Ureter (tissue), 1 donor: ENCODE data around the gene PHKA2. TPM values are rescaled to one million over a fixed set of nuclear protein-coding genes. Genes with fewer than 3 reads are reported as not detected.

ENCODE experiments used
- DNase-seq: peaks from one replicate; pipeline ENCODE4 v3.0.0-alpha.2; 2020; ENCODE audit warnings: low spot score
- total RNA-seq: library from RNA; stranded (reverse); gene quantifications from one replicate; pipeline ENCODE4 v1.2.4, GENCODE V29; 2023
- donor health status: DM: yes; HTN: yes; CAD: no.

Gene PHKA2
- total RNA-seq, 1 donor from 2014 or later, result 26.3 TPM

GRCh38 chrX:18890724-18891547, 93.0 kb downstream of the PHKA2 start:
- DNase-seq, result no peak

- DNase-seq, result no peak
Measured at GRCh38 chrX:18890049-18890381, 93.9 kb downstream of the PHKA2 start.

GRCh38 chrX:18889346-18890048, 94.4 kb downstream of the PHKA2 start:
- DNase-seq, result no peak

- no peak for DNase-seq
Measured at GRCh38 chrX:18888281-18888680, 95.6 kb downstream of the PHKA2 start.

- no peak for DNase-seq
Measured at GRCh38 chrX:18887825-18888212, 96.1 kb downstream of the PHKA2 start.

- peak; percentile 77 for DNase-seq
Measured at GRCh38 chrX:18887177-18887824, 96.6 kb downstream of the PHKA2 start.

GRCh38 chrX:18886344-18887161, 97.4 kb downstream of the PHKA2 start:
- DNase-seq, result peak; percentile 90

- DNase-seq, result no peak
Measured at GRCh38 chrX:18886005-18886343, 97.9 kb downstream of the PHKA2 start.

GRCh38 chrX:18885328-18886004, 98.4 kb downstream of the PHKA2 start:
- no peak for DNase-seq

GRCh38 chrX:18884916-18885315, 99.0 kb downstream of the PHKA2 start:
- no peak for DNase-seq

GRCh38 chrX:18883961-18884765, 99.8 kb downstream of the PHKA2 start:
- DNase-seq, result no peak

- DNase-seq, result no peak
Measured at GRCh38 chrX:18883234-18883960, 100.5 kb downstream of the PHKA2 start.

GRCh38 chrX:18879144-18879543, 104.8 kb downstream of the PHKA2 start:
- DNase-seq, result no peak

- DNase-seq, result no peak
Measured at GRCh38 chrX:18877469-18877868, 106.4 kb downstream of the PHKA2 start.

GRCh38 chrX:18875256-18875878, 108.5 kb downstream of the PHKA2 start:
- DNase-seq, result no peak

GRCh38 chrX:18874560-18875255, 109.2 kb downstream of the PHKA2 start:
- no peak for DNase-seq

GRCh38 chrX:18873836-18874235, 110.1 kb downstream of the PHKA2 start:
- no peak for DNase-seq

- DNase-seq, result no peak
Measured at GRCh38 chrX:18873189-18873791, 110.6 kb downstream of the PHKA2 start.
